ENCODE data around the gene MAGIX. TPM values are rescaled to one million over a fixed set of nuclear protein-coding genes. Genes with fewer than 3 reads are reported as not detected.
"Not testable (repeated sequence)": the region's sequence is repeated elsewhere in the genome, so short reads cannot be mapped to it uniquely, and the experiment has no call there.

Gene MAGIX
- total RNA-seq, 2 donors from 2014 or later, result 1.2 to 3.6 TPM

- H3K9me3 Mint-ChIP-seq; DNase-seq (ENCODE audit: low spot score in 2 of 2); ATAC-seq: not testable (repeated sequence)
- Mint-ChIP-seq H3K36me3 (peaks cover 16 to 20% of the 10 kb centered on the region in 2 donors), H3K27ac (peak overlapping the region in 1 of 2 donors; percentile 93)
These were observed 11.0 kb downstream of the MAGIX start for GRCh38 chrX:49173544-49173943.

GRCh38 chrX:49174723-49175122 is 12.2 kb downstream of the MAGIX start:
- Mint-ChIP-seq H3K27ac (peak overlapping the region; percentile 72 to 74), H3K36me3 (peaks cover 16 to 20% of the 10 kb centered on the region in 2 donors), H3K9me3 (no peaks in the 10 kb centered on the region)
- DNase-seq (ENCODE audit: low spot score in 2 of 2) (no peak), ATAC-seq (no peak)

GRCh38 chrX:49175435-49176274 is 13.1 kb downstream of the MAGIX start:
- peak overlapping the region; percentile 47 to 87 for H3K27ac Mint-ChIP-seq
- ATAC-seq (no peak), DNase-seq (ENCODE audit: low spot score in 2 of 2) (no peak)
- H3K9me3 Mint-ChIP-seq, result no peaks in the 10 kb centered on the region
- H3K36me3 Mint-ChIP-seq, result peaks cover 16 to 23% of the 10 kb centered on the region in 2 donors

- DNase-seq (ENCODE audit: low spot score in 2 of 2) (no peak), ATAC-seq (no peak)
- H3K9me3 Mint-ChIP-seq, result no peaks in the 10 kb centered on the region
- H3K27ac Mint-ChIP-seq, result peak overlapping the region in 1 of 2 donors; percentile 87
- peaks cover 16 to 27% of the 10 kb centered on the region in 2 donors for H3K36me3 Mint-ChIP-seq
These were observed 14.1 kb downstream of the MAGIX start for GRCh38 chrX:49176421-49177326.

- DNase-seq (ENCODE audit: low spot score in 2 of 2) (no peak), ATAC-seq (peak; percentile 25 to 47)
- peak overlapping the region; percentile 68 for H3K27ac Mint-ChIP-seq
- peaks cover 11 to 27% of the 10 kb centered on the region in 2 donors for H3K36me3 Mint-ChIP-seq
- no peaks in the 10 kb centered on the region for H3K9me3 Mint-ChIP-seq
These were observed 14.8 kb downstream of the MAGIX start for GRCh38 chrX:49177338-49177833.

- no peaks in the 10 kb centered on the region for H3K9me3 Mint-ChIP-seq
- H3K36me3 Mint-ChIP-seq, result peaks cover 6 to 21% of the 10 kb centered on the region in 2 donors
- ATAC-seq (peak; percentile 4 to 18), DNase-seq (ENCODE audit: low spot score in 2 of 2) (no peak)
- peak overlapping the region; percentile 68 for H3K27ac Mint-ChIP-seq
These were observed 15.4 kb downstream of the MAGIX start for GRCh38 chrX:49177873-49178480.

- peaks cover 0 to 17% of the 10 kb centered on the region in 2 donors for H3K36me3 Mint-ChIP-seq
These were observed 16.0 kb downstream of the MAGIX start for GRCh38 chrX:49178537-49178936.

GRCh38 chrX:49179358-49179757 is 16.8 kb downstream of the MAGIX start:
- H3K36me3 Mint-ChIP-seq, result peaks cover 0 to 13% of the 10 kb centered on the region in 2 donors
- H3K9me3 Mint-ChIP-seq, result no peaks in the 10 kb centered on the region
- ATAC-seq (no peak), DNase-seq (ENCODE audit: low spot score in 2 of 2) (no peak)
- peak overlapping the region; percentile 67 to 72 for H3K27ac Mint-ChIP-seq

More at GRCh38 chrX:49178537-49178936, 16.0 kb downstream of the MAGIX start:
- DNase-seq (ENCODE audit: low spot score in 2 of 2) (no peak), ATAC-seq (no peak)
- Mint-ChIP-seq H3K27ac (no peak overlapping the region), H3K9me3 (no peaks in the 10 kb centered on the region)

- peak in 1 of 2 donors; percentile 1 for ATAC-seq
- H3K27ac Mint-ChIP-seq, result peak overlapping the region in 1 of 2 donors; percentile 82
- no peak for DNase-seq (ENCODE audit: low spot score in 2 of 2)
- no peaks in the 10 kb centered on the region for H3K9me3 Mint-ChIP-seq
- H3K36me3 Mint-ChIP-seq, result peaks cover 0 to 8% of the 10 kb centered on the region in 2 donors
These were observed 21.2 kb downstream of the MAGIX start for GRCh38 chrX:49183701-49184281.

GRCh38 chrX:49184294-49185281 is 22.0 kb downstream of the MAGIX start:
- Mint-ChIP-seq H3K9me3 (no peaks in the 10 kb centered on the region), H3K27ac (peak overlapping the region; percentile 82 to 89), H3K36me3 (peaks cover 3 to 8% of the 10 kb centered on the region in 2 donors)
- peak; percentile 58 to 65 for ATAC-seq
- DNase-seq (ENCODE audit: low spot score in 2 of 2), result peak; percentile 31 to 64

- Mint-ChIP-seq H3K9me3 (no peaks in the 10 kb centered on the region), H3K36me3 (peaks cover 0 to 10% of the 10 kb centered on the region in 2 donors), H3K27ac (peak within 1 kb of the TSS; percentile 82 to 89)
- peak; percentile 75 to 80 for DNase-seq (ENCODE audit: low spot score in 2 of 2)
- peak; percentile 17 to 39 for ATAC-seq
These were observed 23.8 kb downstream of the MAGIX start, which contains the start of gene PRICKLE3 for GRCh38 chrX:49186125-49187027. PRICKLE3 (minus strand) TSS chrX:49186373; CDS start chrX:49186297, 76 bp downstream.

- no peaks in the 10 kb centered on the region for H3K9me3 Mint-ChIP-seq
- H3K27ac Mint-ChIP-seq, result peak overlapping the region in 1 of 2 donors; percentile 50
- no peak for ATAC-seq
- no peak for DNase-seq (ENCODE audit: low spot score in 2 of 2)
- peaks cover 0 to 10% of the 10 kb centered on the region in 2 donors for H3K36me3 Mint-ChIP-seq
These were observed 24.5 kb downstream of the MAGIX start for GRCh38 chrX:49187028-49187394.

GRCh38 chrX:49187526-49187925 is 25.0 kb downstream of the MAGIX start:
- H3K27ac Mint-ChIP-seq, result peak overlapping the region in 1 of 2 donors; percentile 50
- no peaks in the 10 kb centered on the region for H3K9me3 Mint-ChIP-seq
- peaks cover 0 to 10% of the 10 kb centered on the region in 2 donors for H3K36me3 Mint-ChIP-seq
- ATAC-seq (no peak), DNase-seq (ENCODE audit: low spot score in 2 of 2) (no peak)

- no peak overlapping the region for H3K27ac Mint-ChIP-seq
These were observed 26.0 kb downstream of the MAGIX start for GRCh38 chrX:49188468-49189076.

More at GRCh38 chrX:49188468-49189076, 26.0 kb downstream of the MAGIX start:
- DNase-seq (ENCODE audit: low spot score in 2 of 2) (no peak), ATAC-seq (no peak)
- Mint-ChIP-seq H3K9me3 (no peaks in the 10 kb centered on the region), H3K36me3 (peaks cover 0 to 10% of the 10 kb centered on the region in 2 donors)

All from activated naive CD4-positive, alpha-beta T cell treated with anti-CD3 and anti-CD28 coated beads, Interleukin-2, amount 50 U/mL, for 72 hours (primary cell).